Measurements from ENCODE around the gene NTSR1.

DNA sequence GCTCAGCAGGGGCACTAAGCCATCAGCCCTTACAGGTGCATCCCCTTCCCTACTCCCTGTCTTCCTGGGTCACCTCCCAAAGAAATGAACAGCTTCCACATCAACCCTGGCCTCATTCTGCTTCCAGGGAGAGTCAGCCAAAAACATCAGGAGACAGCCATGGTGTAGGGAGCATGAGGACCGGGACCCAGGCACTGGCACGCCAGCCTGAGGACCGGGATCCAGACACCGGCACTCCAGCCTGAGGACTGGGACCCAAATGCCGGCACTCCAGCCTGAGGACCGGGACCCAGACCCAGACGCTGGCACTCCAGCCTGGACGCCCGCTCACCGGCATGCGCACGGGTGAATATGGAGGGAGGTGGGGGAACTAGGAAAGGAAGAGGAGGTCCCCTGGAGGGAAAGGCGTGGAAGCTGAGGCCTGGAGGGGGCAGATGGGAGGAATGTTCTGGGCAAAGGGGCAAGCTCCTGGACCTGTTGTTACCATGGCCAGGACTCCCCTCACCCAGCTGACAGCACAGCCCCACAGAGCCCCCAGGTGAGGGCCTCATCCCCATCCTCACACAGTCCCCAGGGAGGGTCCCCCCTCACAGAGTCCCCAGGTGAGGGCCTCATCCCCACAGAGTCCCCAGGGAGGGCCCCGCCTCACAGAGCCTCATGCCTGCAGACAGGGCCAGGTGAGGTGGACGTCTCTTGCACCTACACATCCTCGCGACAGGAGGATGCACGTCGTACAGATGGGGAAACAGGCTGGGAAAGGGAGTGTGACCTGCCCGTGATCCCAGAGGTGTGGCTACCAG, 61.7 kb downstream of the NTSR1 start:
- TF ChIP-seq EZH2 (IDR thresholded peaks at IDR 0.05; ENCODE audit: insufficient read depth, poor library complexity, severe bottlenecking) (no peak), EZH2phosphoT487 (IDR thresholded peaks at IDR 0.05; ENCODE audit: insufficient read depth, low read depth) (no peak)
